Heart left ventricle (tissue), 13 donors: ENCODE measurements around the gene CYP19A1.

ENCODE experiments used
- CTCF ChIP-seq, 12 donors: fragments of 200-600 bp; sonication (generic) in 4 of 12; IDR thresholded peaks; one replicate each; pipeline versions ENCODE4 v1.5.0 to v1.8.0; 2018 to 2022; ENCODE audit warnings: antibody characterized with exemption in 12 of 12, mild to moderate bottlenecking in 5 of 12
- POLR2A ChIP-seq, 2 donors: fragments of 450-650 bp; IDR thresholded peaks; one replicate each; pipeline ENCODE4 v1.6.1; 2017; ENCODE audit warnings: antibody characterized with exemption in 2 of 2, mild to moderate bottlenecking in 2 of 2, moderate library complexity in 2 of 2
- donor health status: ischemic (EF 13 %, LVEDD 7.1; RV severe dilation, severe dysfunction).
- donor health status: DM: no; HTN: yes; CAD: no.
- donor health status: DM: no; HTN: no; CAD: no.
- donor health status: ischemic (EF 25% LVEDD 6.9; RV normal size, moderate dysfunction).
- donor health status: ischemic (EF 25% LVEDD 5.7; RV mildly dilated, moderate dysfunction).
- donor health status: ischemic (EF 35%, LVEDD 5.7; RV mildly dilated, moderate dysfunction).
- donor health status: nonischemic (EF 11% LVEDD 7.7; RV severe dilation, severe dysfunction).
- donor health status: DM: yes; HTN: yes; CAD: no.
- donor health status: PGD.
- donor health status: ischemic (EF 29% LVEDD 5.4; RV normal size, mild dysfunction).
- donor health status: nonischemic (EF 23%, LVEDD 6.1; RV moderate dilation, normal function).

- TF ChIP-seq CTCF (IDR thresholded peaks at IDR 0.05) (no peak), POLR2A (IDR thresholded peaks at IDR 0.05) (no peak)
Measured at GRCh38 chr15:51186891-51187290, 151.5 kb downstream of the CYP19A1 start.
